ENCODE data around the gene CD8B. TPM values are rescaled to one million over a fixed set of nuclear protein-coding genes. Genes with fewer than 3 reads are reported as not detected.

CD8B gene
- total RNA-seq, 1 experiment from 2014 or later: not detected

DNA sequence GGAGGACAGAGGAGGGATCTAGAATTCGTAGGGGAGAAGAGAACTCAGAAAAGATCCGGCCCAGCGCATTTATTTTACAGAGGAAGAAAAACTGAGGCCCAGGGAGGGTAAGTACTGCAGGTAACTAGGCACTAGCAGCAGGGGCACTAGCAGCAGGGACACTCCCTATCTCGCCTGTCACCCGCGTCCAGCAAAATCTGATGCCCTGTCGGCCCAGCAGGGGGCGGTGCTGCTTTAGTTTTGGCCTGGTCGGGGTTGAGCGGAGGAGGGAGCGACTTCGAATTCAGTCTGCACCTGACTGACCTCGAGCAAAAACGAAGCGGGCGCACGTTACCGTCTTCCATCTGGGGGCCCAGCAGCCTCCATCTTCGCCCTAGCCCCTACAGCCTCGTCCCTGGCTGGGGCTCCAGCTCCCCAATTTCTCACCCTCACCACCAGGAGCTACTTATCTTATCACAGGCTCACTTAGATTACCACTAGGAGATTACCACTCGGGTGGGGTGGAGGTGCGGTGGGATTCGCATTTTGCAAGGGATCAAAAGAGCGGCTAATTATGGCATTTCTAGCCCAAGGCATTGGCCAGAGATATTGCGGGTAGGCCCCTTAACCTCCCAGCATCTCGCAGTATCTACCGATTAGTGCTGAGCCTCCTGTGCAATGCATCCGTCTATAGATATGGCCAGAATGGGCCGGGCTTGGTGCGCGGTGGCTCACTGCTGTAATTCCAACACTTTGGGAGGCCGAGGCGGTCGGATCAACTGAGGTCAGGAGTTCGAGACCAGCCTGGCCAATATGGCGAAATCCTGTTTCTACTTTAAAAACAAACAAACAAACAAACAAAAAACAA, 53.1 kb downstream of the CD8B start:
- DNase-seq (peak; percentile 92), ATAC-seq (peak; percentile 90)
- peak overlapping the region; percentile 24 for H3K27ac ChIP-seq (ENCODE audit: low read length)
- ChIA-PET POLR2A (ENCODE audit: unreplicated experiment) (no interaction called here), CTCF (no interaction called here)
- no peaks in the 10 kb centered on the region for H3K27me3 ChIP-seq (ENCODE audit: low read length)
- intact Hi-C loops (cut with micrococcal nuclease): loop anchor here (2.0 kb wide), 1 partner anchor 44 kb away; no protein-coding TSS in a partner anchor
- peak overlapping the region; percentile 95 for H3K4me2 ChIP-seq (ENCODE audit: low read length)
- no peaks in the 10 kb centered on the region for H3K9me2 ChIP-seq (replicated peaks; ENCODE audit: low read length)
- no peaks in the 10 kb centered on the region for H4K20me1 ChIP-seq (ENCODE audit: low read length)
- H3K9ac ChIP-seq (ENCODE audit: low read length): peak overlapping the region; percentile 66
- H3F3A ChIP-seq (ENCODE audit: low read length, unreplicated experiment): no peaks in the 10 kb centered on the region
- H3K36me3 ChIP-seq (ENCODE audit: low read depth, low read length): no peaks in the 10 kb centered on the region
- H3K4me1 ChIP-seq (ENCODE audit: insufficient read depth, low read length): peaks cover 11% of the 10 kb centered on the region
- H3K79me2 ChIP-seq (ENCODE audit: low read length): no peaks in the 10 kb centered on the region
- no TSS peak for BruUV-seq (replicated peaks)
- peak overlapping the region; percentile 76 for H3K4me3 ChIP-seq (ENCODE audit: low read length)
- H2AFZ ChIP-seq (ENCODE audit: low read length): peak overlapping the region; percentile 98
- H3K9me3 ChIP-seq (ENCODE audit: low read length): no peaks in the 10 kb centered on the region
- no peak for TF ChIP-seq EZH2phosphoT487 (IDR thresholded peaks at IDR 0.05; ENCODE audit: borderline replicate concordance, low read length)
- TF ChIP-seq, protein P1, sequence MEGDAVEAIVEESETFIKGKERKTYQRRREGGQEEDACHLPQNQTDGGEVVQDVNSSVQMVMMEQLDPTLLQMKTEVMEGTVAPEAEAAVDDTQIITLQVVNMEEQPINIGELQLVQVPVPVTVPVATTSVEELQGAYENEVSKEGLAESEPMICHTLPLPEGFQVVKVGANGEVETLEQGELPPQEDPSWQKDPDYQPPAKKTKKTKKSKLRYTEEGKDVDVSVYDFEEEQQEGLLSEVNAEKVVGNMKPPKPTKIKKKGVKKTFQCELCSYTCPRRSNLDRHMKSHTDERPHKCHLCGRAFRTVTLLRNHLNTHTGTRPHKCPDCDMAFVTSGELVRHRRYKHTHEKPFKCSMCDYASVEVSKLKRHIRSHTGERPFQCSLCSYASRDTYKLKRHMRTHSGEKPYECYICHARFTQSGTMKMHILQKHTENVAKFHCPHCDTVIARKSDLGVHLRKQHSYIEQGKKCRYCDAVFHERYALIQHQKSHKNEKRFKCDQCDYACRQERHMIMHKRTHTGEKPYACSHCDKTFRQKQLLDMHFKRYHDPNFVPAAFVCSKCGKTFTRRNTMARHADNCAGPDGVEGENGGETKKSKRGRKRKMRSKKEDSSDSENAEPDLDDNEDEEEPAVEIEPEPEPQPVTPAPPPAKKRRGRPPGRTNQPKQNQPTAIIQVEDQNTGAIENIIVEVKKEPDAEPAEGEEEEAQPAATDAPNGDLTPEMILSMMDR (conservative IDR thresholded peaks at IDR 0.05; ENCODE audit: low read depth, low read length): peak; percentile 93
- TF ChIP-seq EZH2 (IDR thresholded peaks at IDR 0.05; ENCODE audit: low read length, unreplicated experiment): no peak

DNA sequence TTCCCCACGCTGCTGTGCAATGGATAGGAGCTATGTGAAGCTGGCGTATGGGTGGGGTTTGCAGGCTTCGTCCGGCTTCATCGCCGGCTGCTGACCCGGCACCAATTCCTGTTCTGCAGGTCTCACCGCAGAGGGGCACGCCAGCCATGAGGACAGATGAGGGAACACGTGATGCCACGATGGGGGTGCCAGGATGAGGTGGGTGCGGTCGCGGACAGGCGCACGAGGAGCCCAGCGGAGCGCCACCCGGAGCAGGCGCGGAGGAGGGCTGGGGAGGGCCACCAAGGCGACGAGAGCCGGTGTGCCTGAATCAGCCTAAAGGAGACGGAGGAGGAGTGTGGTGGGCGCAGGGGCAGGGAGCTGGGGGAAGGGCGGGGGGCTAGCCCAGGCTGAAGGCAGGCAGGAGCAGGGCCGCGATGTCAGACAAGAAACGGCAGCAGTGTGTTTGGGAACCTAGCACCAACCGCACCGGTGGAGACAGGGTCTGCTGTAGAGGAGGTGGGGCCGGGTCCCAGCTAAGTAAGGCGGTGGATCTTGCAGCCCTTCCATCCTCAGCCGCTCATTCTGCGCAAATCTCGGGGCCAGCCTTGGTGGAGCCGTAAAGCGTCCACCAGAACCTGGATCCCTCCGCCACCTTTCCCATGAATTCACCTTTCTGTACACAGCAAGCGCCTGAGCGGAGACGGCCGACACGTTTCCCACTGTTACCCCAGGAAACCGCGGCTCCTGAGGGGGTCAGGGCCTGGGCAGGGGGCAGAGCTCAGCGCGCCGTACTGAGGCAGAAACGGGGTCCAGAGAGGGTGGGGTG, 54.0 kb downstream of the CD8B start:
- Histone ChIP-seq H4K20me1 (ENCODE audit: low read length) (no peaks in the 10 kb centered on the region), H3K4me1 (ENCODE audit: insufficient read depth, low read length) (peaks cover 11% of the 10 kb centered on the region), H3K36me3 (ENCODE audit: low read depth, low read length) (no peaks in the 10 kb centered on the region), H3K9me2 (replicated peaks; ENCODE audit: low read length) (no peaks in the 10 kb centered on the region), H3K9ac (ENCODE audit: low read length) (peak overlapping the region; percentile 66), H2AFZ (ENCODE audit: low read length) (peak overlapping the region; percentile 98), H3K4me3 (ENCODE audit: low read length) (peak overlapping the region; percentile 76), H3F3A (ENCODE audit: low read length, unreplicated experiment) (no peaks in the 10 kb centered on the region), H3K27me3 (ENCODE audit: low read length) (no peaks in the 10 kb centered on the region), H3K9me3 (ENCODE audit: low read length) (no peaks in the 10 kb centered on the region), H3K4me2 (ENCODE audit: low read length) (peak overlapping the region; percentile 95), H3K79me2 (ENCODE audit: low read length) (no peaks in the 10 kb centered on the region), H3K27ac (ENCODE audit: low read length) (peak overlapping the region; percentile 24)
- ChIA-PET POLR2A (ENCODE audit: unreplicated experiment) (interaction anchor here (0.6 kb wide), 1 partner anchor 87 kb away, joined by 13 read pairs; no protein-coding TSS in a partner anchor), CTCF (no interaction called here)
- ATAC-seq: peak; percentile 62
- DNase-seq: peak; percentile 79
- TF ChIP-seq EZH2 (IDR thresholded peaks at IDR 0.05; ENCODE audit: low read length, unreplicated experiment) (no peak), EZH2phosphoT487 (IDR thresholded peaks at IDR 0.05; ENCODE audit: borderline replicate concordance, low read length) (no peak)
- TF ChIP-seq, protein P1 (conservative IDR thresholded peaks at IDR 0.05; ENCODE audit: low read depth, low read length): no peak; the same call in 1 of the 2 replicates
- no TSS peak for BruUV-seq (replicated peaks)
- intact Hi-C loops (cut with micrococcal nuclease): loop anchor here (2.0 kb wide), 1 partner anchor 43 kb away; no protein-coding TSS in a partner anchor
